ENCODE data around the gene POLD2.

POLD2 gene

GRCh38 chr7:44112997-44113763 lies 10.2 kb downstream of the POLD2 start:
- DNase-seq = no peak

GRCh38 chr7:44112231-44112996 lies 10.9 kb downstream of the POLD2 start:
- no peak for DNase-seq

GRCh38 chr7:44111761-44112160 lies 11.6 kb downstream of the POLD2 start:
- peak in 1 of 14 donors; percentile 29 for DNase-seq

GRCh38 chr7:44110719-44111635 lies 12.4 kb downstream of the POLD2 start:
- no peak for DNase-seq

- no peak for DNase-seq
These were observed 13.4 kb downstream of the POLD2 start for GRCh38 chr7:44109991-44110390.

- DNase-seq = no peak
These were observed 14.3 kb downstream of the POLD2 start for GRCh38 chr7:44108768-44109750.

- no peak for DNase-seq
These were observed 15.2 kb downstream of the POLD2 start for GRCh38 chr7:44107961-44108767.

- no peak for DNase-seq
These were observed 16.0 kb downstream of the POLD2 start for GRCh38 chr7:44107116-44107960.

GRCh38 chr7:44106311-44107065 lies 16.9 kb downstream of the POLD2 start:
- no peak for DNase-seq

- no peak for DNase-seq
These were observed 17.5 kb downstream of the POLD2 start for GRCh38 chr7:44105832-44106231.

GRCh38 chr7:44104860-44105771 lies 18.2 kb downstream of the POLD2 start:
- DNase-seq = peak in 10 of 14 donors; percentile 25 to 80 (median 52)

- peak in 1 of 14 donors; percentile 40 for DNase-seq
These were observed 19.2 kb downstream of the POLD2 start, which contains the start of gene AEBP1 for GRCh38 chr7:44103923-44104859. TSS of gene AEBP1 (plus strand) at chr7:44104345. CDS start at chr7:44104666, 321 bp downstream.

GRCh38 chr7:44103566-44103922 lies 19.8 kb downstream of the POLD2 start:
- DNase-seq = no peak

GRCh38 chr7:44102846-44103565 lies 20.3 kb downstream of the POLD2 start:
- DNase-seq = no peak

GRCh38 chr7:44101966-44102845 lies 21.1 kb downstream of the POLD2 start:
- DNase-seq = peak in 2 of 14 donors; percentile 32 to 70
